Measurements from ENCODE around the gene IVD.

- TF ChIP-seq EGR1 (IDR thresholded peaks at IDR 0.05) (no peak), TEAD4 (IDR thresholded peaks at IDR 0.05) (no peak), FOXM1 (IDR thresholded peaks at IDR 0.05; ENCODE audit: borderline replicate concordance, low read depth) (no peak)
These were observed 57.7 kb downstream of the IVD start for GRCh38 chr15:40463279-40463678.

Data from Ishikawa (cell line).